Activated CD4-positive, CD25-positive, alpha-beta regulatory T cell (primary cell): Measurements from ENCODE around the gene ARHGAP21.
A peak's percentile ranks its signal among the peaks of the same experiment; 100 is the strongest.
"Not testable (repeated sequence)": the region's sequence is repeated elsewhere in the genome, so short reads cannot be mapped to it uniquely, and the experiment has no call there.

Experiments
- DNase-seq, 4 experiments: peaks; one replicate each; lab custom pipeline; 2025; lab: John Stamatoyannopoulos, UW

Gene ARHGAP21

GRCh38 chr10:24625778-24626177, 97.9 kb downstream of the ARHGAP21 start:
- no peak for DNase-seq

- DNase-seq, result no peak
These were observed 100.3 kb downstream of the ARHGAP21 start for GRCh38 chr10:24623383-24623782.

GRCh38 chr10:24622781-24623301, 100.8 kb downstream of the ARHGAP21 start:
- no peak for DNase-seq

- DNase-seq, result not testable (repeated sequence)
These were observed 102.5 kb downstream of the ARHGAP21 start for GRCh38 chr10:24621035-24621795.

- DNase-seq, result not testable (repeated sequence)
These were observed 103.7 kb downstream of the ARHGAP21 start for GRCh38 chr10:24619994-24620310.

- DNase-seq, result not testable (repeated sequence)
These were observed 104.2 kb downstream of the ARHGAP21 start for GRCh38 chr10:24619291-24619993.

GRCh38 chr10:24618401-24618800, 105.3 kb downstream of the ARHGAP21 start:
- no peak for DNase-seq

- peak in 3 of 4 experiments; percentile 3 to 12 (median 7) for DNase-seq
These were observed 105.8 kb downstream of the ARHGAP21 start for GRCh38 chr10:24617771-24618396.

GRCh38 chr10:24616536-24616935, 107.2 kb downstream of the ARHGAP21 start:
- DNase-seq, result no peak

- no peak for DNase-seq
These were observed 117.7 kb downstream of the ARHGAP21 start for GRCh38 chr10:24606021-24606420.

- DNase-seq, result no peak
These were observed 118.5 kb downstream of the ARHGAP21 start for GRCh38 chr10:24605141-24605540.

GRCh38 chr10:24603333-24603732, 120.4 kb downstream of the ARHGAP21 start:
- DNase-seq, result no peak

GRCh38 chr10:24597961-24598360, 125.7 kb downstream of the ARHGAP21 start:
- no peak for DNase-seq

- no peak for DNase-seq
These were observed 126.3 kb downstream of the ARHGAP21 start for GRCh38 chr10:24597426-24597825.

GRCh38 chr10:24596217-24596930, 127.3 kb downstream of the ARHGAP21 start:
- no peak for DNase-seq

GRCh38 chr10:24590697-24591457, 132.8 kb downstream of the ARHGAP21 start:
- no peak for DNase-seq

GRCh38 chr10:24589265-24589664, 134.4 kb downstream of the ARHGAP21 start:
- no peak for DNase-seq

GRCh38 chr10:24579906-24580305, 143.8 kb downstream of the ARHGAP21 start:
- DNase-seq, result no peak

GRCh38 chr10:24579448-24579847, 144.2 kb downstream of the ARHGAP21 start:
- DNase-seq, result no peak

GRCh38 chr10:24575481-24576002, 148.1 kb downstream of the ARHGAP21 start:
- DNase-seq, result no peak

- no peak for DNase-seq
These were observed 149.0 kb downstream of the ARHGAP21 start for GRCh38 chr10:24574578-24575155.
